GM10847 (cell line): Measurements from ENCODE around the gene KIF25.

Experiments
- POLR2A ChIP-seq: IDR thresholded peaks from 2 replicates; pipeline ENCODE4 v1.6.1; 2011; ENCODE audit not compliant: insufficient read length; ENCODE audit errors: extremely low read depth

The KIF25 gene

GRCh38 chr6:168035661-168036545 lies 38.4 kb downstream of the KIF25 start:
- no peak for TF ChIP-seq POLR2A

DNA sequence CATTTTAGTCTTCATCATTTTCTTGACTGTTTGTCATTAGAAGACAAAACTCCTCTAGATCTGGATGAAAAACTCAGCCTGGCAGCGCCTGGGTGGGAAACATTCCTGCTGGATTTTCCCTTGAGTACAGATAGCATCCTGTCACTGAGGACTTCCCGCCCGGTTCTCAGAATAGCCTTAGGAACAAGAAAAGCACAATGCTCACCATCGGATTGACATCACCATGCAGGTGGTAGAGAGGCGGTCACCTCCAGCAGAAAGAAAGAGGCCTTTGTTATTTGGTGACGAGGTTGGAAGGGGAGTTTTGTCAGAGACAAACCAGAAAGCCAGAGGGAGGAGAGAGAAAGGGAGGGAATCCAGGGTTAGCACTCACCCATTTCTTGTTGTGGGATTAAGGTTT lies 39.8 kb downstream of the KIF25 start:
- TF ChIP-seq POLR2A: no peak

DNA sequence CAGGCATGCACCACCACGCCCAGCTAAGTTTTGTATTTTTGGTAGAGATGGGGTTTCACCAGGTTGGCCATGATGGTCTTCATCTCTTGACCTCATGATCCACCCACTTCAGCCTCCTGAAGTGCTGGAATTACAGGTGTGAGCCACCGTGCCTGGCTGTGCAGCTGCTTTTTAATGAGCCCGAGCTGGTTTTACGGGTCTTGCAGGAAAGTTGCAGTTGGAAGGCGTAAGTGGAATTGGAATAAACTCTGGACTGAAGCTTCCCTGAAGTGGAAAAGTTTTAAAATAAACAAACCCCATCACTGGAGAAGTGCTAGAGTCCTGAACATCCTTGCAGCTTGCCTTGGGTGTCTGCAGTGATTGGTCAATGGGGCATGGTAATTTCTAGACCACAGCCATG lies 40.4 kb downstream of the KIF25 start:
- no peak for TF ChIP-seq POLR2A

DNA sequence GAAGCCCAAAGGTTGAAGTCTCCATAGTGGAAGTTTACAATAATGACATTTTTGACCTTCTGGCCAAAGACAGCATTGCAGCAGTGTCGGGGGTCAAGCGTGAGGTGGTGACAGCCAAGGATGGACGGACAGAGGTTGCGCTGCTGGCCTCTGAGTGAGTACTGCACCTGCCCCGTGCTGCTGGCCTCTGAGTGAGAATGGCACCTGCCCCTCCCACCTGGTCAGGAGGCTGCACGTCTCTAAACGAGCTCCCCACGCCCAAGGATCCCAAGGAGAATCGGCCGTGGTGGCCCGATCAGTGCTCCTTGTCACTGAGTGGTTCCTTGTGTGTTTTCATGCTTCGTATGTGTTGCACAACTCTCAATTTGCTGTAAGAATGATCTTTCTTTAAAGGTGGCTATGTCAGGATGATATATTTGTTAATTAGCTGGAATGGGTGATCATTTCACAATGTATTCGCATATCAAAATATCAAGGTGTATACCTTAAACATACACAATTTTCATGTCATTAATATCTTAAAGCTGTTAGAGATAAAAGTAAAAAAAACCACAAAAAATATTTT lies 41.2 kb downstream of the KIF25 start:
- TF ChIP-seq POLR2A: no peak

GRCh38 chr6:168039301-168039700 lies 41.8 kb downstream of the KIF25 start:
- no peak for TF ChIP-seq POLR2A

- TF ChIP-seq POLR2A: no peak
Measured at GRCh38 chr6:168039849-168040248, 42.4 kb downstream of the KIF25 start.

DNA sequence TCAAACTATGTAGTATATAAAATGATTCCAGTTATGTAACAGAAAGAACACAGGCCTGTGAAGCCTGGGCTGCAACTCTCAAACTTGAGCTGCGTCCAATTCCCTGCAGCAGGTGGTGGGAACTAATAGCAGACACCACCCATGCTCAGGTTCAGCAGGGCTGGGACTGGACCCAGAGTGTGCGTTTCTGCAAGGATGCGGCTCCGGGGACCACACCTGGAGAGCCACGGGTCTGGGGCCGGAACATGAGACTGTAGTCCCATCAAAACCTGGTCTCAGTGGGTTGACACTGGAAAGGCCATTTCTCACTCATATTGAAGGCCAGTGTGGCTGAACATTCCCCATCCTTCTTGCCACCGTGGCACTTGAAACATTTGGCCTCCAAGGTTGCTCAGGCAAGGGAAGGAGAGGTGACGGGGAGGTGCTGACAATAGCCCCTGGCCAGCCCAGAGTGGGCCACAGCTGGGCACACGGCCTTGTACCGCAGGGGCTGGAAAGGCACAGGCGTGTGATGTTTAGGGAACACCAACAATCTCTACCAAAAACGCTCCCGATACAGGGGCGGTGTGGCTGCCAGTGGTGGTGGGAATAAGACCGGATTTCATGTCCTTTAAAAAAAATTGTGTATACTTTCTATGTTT lies 43.5 kb downstream of the KIF25 start:
- TF ChIP-seq POLR2A: no peak

GRCh38 chr6:168041928-168042327 lies 44.5 kb downstream of the KIF25 start:
- TF ChIP-seq POLR2A: no peak

- TF ChIP-seq POLR2A: no peak
Measured at GRCh38 chr6:168042426-168043192, 45.1 kb downstream of the KIF25 start.

- no peak for TF ChIP-seq POLR2A
Measured at GRCh38 chr6:168043193-168043847, 45.8 kb downstream of the KIF25 start.

DNA sequence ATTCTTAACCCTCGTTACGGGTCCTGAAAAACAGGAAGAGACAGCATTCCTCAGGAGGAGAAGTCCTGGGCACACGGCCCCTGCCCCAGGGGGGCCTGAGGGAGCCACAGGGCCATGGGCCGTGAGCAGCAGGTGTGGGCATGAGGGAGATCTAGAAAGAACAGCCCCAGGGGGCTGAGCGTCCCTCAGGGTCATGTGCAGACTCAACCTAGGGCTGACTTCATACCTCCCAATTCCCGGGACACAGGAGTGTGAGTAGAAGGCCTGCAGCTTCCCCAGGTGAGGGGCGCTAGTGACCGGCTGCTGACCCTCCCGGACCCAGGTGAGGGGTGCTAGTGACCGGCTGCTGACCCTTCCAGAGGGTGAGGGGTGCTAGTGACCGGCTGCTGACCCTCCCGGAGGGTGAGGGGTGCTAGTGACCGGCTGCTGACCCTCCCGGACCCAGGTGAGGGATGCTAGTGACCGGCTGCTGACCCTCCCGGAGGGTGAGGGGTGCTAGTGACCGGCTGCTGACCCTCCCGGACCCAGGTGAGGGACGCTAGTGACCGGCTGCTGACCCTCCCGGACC lies 46.5 kb downstream of the KIF25 start:
- TF ChIP-seq POLR2A: no peak

GRCh38 chr6:168044521-168045130 lies 47.2 kb downstream of the KIF25 start:
- TF ChIP-seq POLR2A: no peak

GRCh38 chr6:168045141-168045691 lies 47.7 kb downstream of the KIF25 start:
- no peak for TF ChIP-seq POLR2A
